Measurements from ENCODE around the gene TMEM243. TPM values are rescaled to one million over a fixed set of nuclear protein-coding genes. Genes with fewer than 3 reads are reported as not detected.

TMEM243 gene
- total RNA-seq, 2 donors from 2014 or later, result 45.8 to 58.3 TPM

GRCh38 chr7:87147500-87147899 is 72.0 kb downstream of the TMEM243 start:
- H3K27me3 Mint-ChIP-seq, result no peaks in the 10 kb centered on the region
- DNase-seq (ENCODE audit: low spot score) (no peak), ATAC-seq (no peak)
- H3K36me3 Mint-ChIP-seq, result no peaks in the 10 kb centered on the region
- H3K4me3 Mint-ChIP-seq, result no peak overlapping the region
- no peak overlapping the region for H3K27ac Mint-ChIP-seq
- H3K4me1 Mint-ChIP-seq (ENCODE audit: low read depth in 2 of 2), result peaks cover 18 to 21% of the 10 kb centered on the region in 2 donors
- H3K9me3 Mint-ChIP-seq, result no peaks in the 10 kb centered on the region

GRCh38 chr7:87146740-87147386 is 72.7 kb downstream of the TMEM243 start:
- ATAC-seq, result peak in 1 of 2 donors; percentile 50
- Mint-ChIP-seq H3K4me1 (ENCODE audit: low read depth in 2 of 2) (peaks cover 15 to 18% of the 10 kb centered on the region in 2 donors), H3K4me3 (no peak overlapping the region)

More at GRCh38 chr7:87146740-87147386, 72.7 kb downstream of the TMEM243 start:
- no peak overlapping the region for H3K27ac Mint-ChIP-seq
- H3K27me3 Mint-ChIP-seq, result no peaks in the 10 kb centered on the region
- H3K36me3 Mint-ChIP-seq, result no peaks in the 10 kb centered on the region
- DNase-seq (ENCODE audit: low spot score), result no peak
- H3K9me3 Mint-ChIP-seq, result no peaks in the 10 kb centered on the region

Other genes with a start within 250 kb of the TMEM243 start
- gene ELAPOR2, start 160.1 kb downstream of the TMEM243 start, total RNA-seq, result 1 to 10 TPM in 1 of 2 donors, under 1 TPM in 1; 0.56 to 1.0 TPM
- 100 to 1,000 TPM; 144 to 166 TPM for gene DMTF1, start 67.3 kb downstream of the TMEM243 start, total RNA-seq
- 1 to 10 TPM; 9.2 TPM for gene CROT, start 125.9 kb upstream of the TMEM243 start, total RNA-seq

All from natural killer cell treated with Interleukin-12 subunit alpha and Interleukin-12 subunit beta and Interleukin-15 and Interleukin-18, amount 100 ng/mL, for 72 hours (primary cell).